Breast epithelium (tissue), 3 donors: ENCODE data around the gene COLQ.

Experiments
- CTCF ChIP-seq, 3 donors: fragments of 450-650 bp; IDR thresholded peaks; one replicate each; pipeline ENCODE4 v1.5.1; 2016 to 2017; ENCODE audit warnings: antibody characterized with exemption in 3 of 3, mild to moderate bottlenecking in 3 of 3, moderate library complexity in 3 of 3
- POLR2AphosphoS5 ChIP-seq, 3 donors: sonication (generic); formaldehyde crosslinking; IDR thresholded peaks; one replicate each; pipeline ENCODE4 v1.6.1; 2017; ENCODE audit warnings: antibody characterized with exemption in 3 of 3

DNA sequence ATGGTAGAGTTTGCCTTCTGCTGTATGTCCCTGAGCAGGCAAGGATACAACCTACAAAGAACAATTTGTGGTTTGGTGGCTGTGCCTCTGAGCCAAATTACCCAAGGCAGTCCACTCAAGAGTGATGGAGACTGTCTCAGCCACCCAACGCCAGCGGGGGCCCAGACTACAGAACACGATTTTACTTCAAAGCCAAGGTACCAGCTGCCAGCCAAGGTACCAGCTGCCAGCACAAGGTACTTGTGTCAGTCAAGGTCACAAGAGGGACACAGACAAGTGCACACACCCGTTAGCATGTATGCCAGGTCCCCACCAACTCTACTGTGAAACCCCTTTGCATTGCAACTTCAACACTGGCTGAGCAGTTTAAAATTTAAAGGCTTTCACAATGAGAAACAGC lies 23.5 kb downstream of the COLQ start:
- no peak for TF ChIP-seq POLR2AphosphoS5 (IDR thresholded peaks at IDR 0.05)
- no peak for TF ChIP-seq CTCF (IDR thresholded peaks at IDR 0.05)
